IPS DF 19.7 (cell line): ENCODE results near the gene ORC3.
"Not testable (repeated sequence)": the region's sequence is repeated elsewhere in the genome, so short reads cannot be mapped to it uniquely, and the experiment has no call there.

Source experiments
- DNase-seq: peaks from one replicate; pipeline ENCODE4 v3.0.0-alpha.2; 2013; ENCODE audit warnings: low read depth, low spot score

Gene ORC3

GRCh38 chr6:87600576-87600975 is 10.6 kb downstream of the ORC3 start:
- no peak for DNase-seq

GRCh38 chr6:87606199-87606598 is 16.3 kb downstream of the ORC3 start:
- DNase-seq: no peak

GRCh38 chr6:87608802-87609201 is 18.9 kb downstream of the ORC3 start:
- DNase-seq: no peak

- DNase-seq: not testable (repeated sequence)
Observed at GRCh38 chr6:87613018-87613417, 23.1 kb downstream of the ORC3 start.

GRCh38 chr6:87617405-87617804 is 27.5 kb downstream of the ORC3 start:
- no peak for DNase-seq

- no peak for DNase-seq
Observed at GRCh38 chr6:87618531-87618930, 28.6 kb downstream of the ORC3 start.

- no peak for DNase-seq
Observed at GRCh38 chr6:87623248-87623647, 33.3 kb downstream of the ORC3 start.

- no peak for DNase-seq
Observed at GRCh38 chr6:87628424-87628823, 38.5 kb downstream of the ORC3 start.

GRCh38 chr6:87628881-87629280 is 38.9 kb downstream of the ORC3 start:
- DNase-seq: no peak

GRCh38 chr6:87630746-87631145 is 40.8 kb downstream of the ORC3 start:
- no peak for DNase-seq

GRCh38 chr6:87633851-87634250 is 43.9 kb downstream of the ORC3 start:
- no peak for DNase-seq

- DNase-seq: no peak
Observed at GRCh38 chr6:87636315-87636714, 46.4 kb downstream of the ORC3 start.

GRCh38 chr6:87637106-87637505 is 47.2 kb downstream of the ORC3 start:
- DNase-seq: no peak

GRCh38 chr6:87639373-87639772 is 49.4 kb downstream of the ORC3 start:
- no peak for DNase-seq

- DNase-seq: no peak
Observed at GRCh38 chr6:87641065-87641692, 51.2 kb downstream of the ORC3 start.

GRCh38 chr6:87645080-87645479 is 55.1 kb downstream of the ORC3 start:
- DNase-seq: no peak

- no peak for DNase-seq
Observed at GRCh38 chr6:87653074-87653962, 63.4 kb downstream of the ORC3 start.

- DNase-seq: no peak
Observed at GRCh38 chr6:87654122-87654521, 64.2 kb downstream of the ORC3 start.

- DNase-seq: no peak
Observed at GRCh38 chr6:87654875-87655454, 65.0 kb downstream of the ORC3 start.

- no peak for DNase-seq
Observed at GRCh38 chr6:87655824-87656223, 65.9 kb downstream of the ORC3 start.

GRCh38 chr6:87656857-87657256 is 66.9 kb downstream of the ORC3 start:
- no peak for DNase-seq

GRCh38 chr6:87658516-87658915 is 68.6 kb downstream of the ORC3 start:
- DNase-seq: no peak
